ENCODE measurements around the gene TXNL1.

The TXNL1 gene

GRCh38 chr18:56565551-56566345 is 72.6 kb downstream of the TXNL1 start:
- DNase-seq = no peak

- DNase-seq = no peak
Measured at GRCh38 chr18:56565046-56565445, 73.3 kb downstream of the TXNL1 start.

GRCh38 chr18:56563568-56563967 is 74.8 kb downstream of the TXNL1 start:
- no peak for DNase-seq

- DNase-seq = no peak
Measured at GRCh38 chr18:56562479-56562878, 75.9 kb downstream of the TXNL1 start.

- no peak for DNase-seq
Measured at GRCh38 chr18:56560992-56561391, 77.4 kb downstream of the TXNL1 start.

- DNase-seq = no peak
Measured at GRCh38 chr18:56559044-56559443, 79.3 kb downstream of the TXNL1 start.

- DNase-seq = no peak
Measured at GRCh38 chr18:56556907-56557306, 81.5 kb downstream of the TXNL1 start.

- no peak for DNase-seq
Measured at GRCh38 chr18:56550121-56550520, 88.3 kb downstream of the TXNL1 start.

All from activated CD8-positive, alpha-beta memory T cell treated with anti-CD3 and anti-CD28 coated beads, Interleukin-2, amount 50 U/mL, for 4 hours (primary cell).